Measurements from ENCODE around the gene DNAH12. TPM values are rescaled to one million over a fixed set of nuclear protein-coding genes. Genes with fewer than 3 reads are reported as not detected.

The DNAH12 gene
- total and polyA plus RNA-seq, 9 of the 15 experiments (the other 6 are each of a cell fraction or from before 2014, with no cell fraction given), result 0.01 to 0.04 (median 0.01) TPM; not detected in 5

DNA sequence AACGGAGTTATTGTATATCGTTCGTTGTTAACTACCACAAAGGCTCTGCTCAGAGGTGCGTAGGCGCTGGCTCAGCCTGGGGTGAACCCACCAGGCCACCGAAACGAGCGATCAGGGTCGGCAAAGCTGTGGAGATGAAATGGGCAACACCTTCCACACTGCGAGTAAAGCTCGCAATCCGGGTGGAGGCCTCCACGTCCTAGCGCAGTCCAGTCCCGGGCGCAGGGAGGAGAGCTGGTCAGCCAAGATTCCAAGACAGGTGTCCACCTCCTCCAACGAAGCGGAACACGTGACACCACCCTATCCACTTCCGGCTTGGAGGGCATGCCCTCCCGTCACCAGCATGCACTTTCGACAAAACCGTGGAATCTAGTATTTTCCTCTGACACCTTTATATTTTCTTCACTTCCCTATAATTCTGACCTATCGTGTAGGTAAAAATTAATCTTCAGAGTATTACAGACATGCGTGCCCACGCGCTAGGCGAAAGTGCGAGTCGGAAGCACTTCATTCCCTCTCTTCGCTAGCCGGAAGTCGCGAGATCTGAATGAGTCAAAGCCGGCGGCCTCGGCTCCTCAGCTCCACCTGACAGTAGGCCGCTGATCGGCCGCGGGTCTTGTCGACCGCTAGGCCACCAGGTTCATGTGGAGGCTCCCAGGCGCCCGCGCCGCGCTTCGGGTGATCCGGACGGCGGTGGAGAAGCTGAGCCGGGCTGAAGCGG lies 11.8 kb upstream of the DNAH12 start, which contains the start of gene PDE12 (continued):
- no peak for TF ChIP-seq RBM39 (optimal IDR thresholded peaks at IDR 0.05; ENCODE audit: low read depth, low read length)
- TF ChIP-seq, protein P1, sequence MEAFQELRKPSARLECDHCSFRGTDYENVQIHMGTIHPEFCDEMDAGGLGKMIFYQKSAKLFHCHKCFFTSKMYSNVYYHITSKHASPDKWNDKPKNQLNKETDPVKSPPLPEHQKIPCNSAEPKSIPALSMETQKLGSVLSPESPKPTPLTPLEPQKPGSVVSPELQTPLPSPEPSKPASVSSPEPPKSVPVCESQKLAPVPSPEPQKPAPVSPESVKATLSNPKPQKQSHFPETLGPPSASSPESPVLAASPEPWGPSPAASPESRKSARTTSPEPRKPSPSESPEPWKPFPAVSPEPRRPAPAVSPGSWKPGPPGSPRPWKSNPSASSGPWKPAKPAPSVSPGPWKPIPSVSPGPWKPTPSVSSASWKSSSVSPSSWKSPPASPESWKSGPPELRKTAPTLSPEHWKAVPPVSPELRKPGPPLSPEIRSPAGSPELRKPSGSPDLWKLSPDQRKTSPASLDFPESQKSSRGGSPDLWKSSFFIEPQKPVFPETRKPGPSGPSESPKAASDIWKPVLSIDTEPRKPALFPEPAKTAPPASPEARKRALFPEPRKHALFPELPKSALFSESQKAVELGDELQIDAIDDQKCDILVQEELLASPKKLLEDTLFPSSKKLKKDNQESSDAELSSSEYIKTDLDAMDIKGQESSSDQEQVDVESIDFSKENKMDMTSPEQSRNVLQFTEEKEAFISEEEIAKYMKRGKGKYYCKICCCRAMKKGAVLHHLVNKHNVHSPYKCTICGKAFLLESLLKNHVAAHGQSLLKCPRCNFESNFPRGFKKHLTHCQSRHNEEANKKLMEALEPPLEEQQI (IDR thresholded peaks at IDR 0.05), result peak; percentile 94
- TF ChIP-seq ZFX (CRISPR knock-in tag; IDR thresholded peaks at IDR 0.05), result peak; percentile 99
- TF ChIP-seq, protein P2, sequence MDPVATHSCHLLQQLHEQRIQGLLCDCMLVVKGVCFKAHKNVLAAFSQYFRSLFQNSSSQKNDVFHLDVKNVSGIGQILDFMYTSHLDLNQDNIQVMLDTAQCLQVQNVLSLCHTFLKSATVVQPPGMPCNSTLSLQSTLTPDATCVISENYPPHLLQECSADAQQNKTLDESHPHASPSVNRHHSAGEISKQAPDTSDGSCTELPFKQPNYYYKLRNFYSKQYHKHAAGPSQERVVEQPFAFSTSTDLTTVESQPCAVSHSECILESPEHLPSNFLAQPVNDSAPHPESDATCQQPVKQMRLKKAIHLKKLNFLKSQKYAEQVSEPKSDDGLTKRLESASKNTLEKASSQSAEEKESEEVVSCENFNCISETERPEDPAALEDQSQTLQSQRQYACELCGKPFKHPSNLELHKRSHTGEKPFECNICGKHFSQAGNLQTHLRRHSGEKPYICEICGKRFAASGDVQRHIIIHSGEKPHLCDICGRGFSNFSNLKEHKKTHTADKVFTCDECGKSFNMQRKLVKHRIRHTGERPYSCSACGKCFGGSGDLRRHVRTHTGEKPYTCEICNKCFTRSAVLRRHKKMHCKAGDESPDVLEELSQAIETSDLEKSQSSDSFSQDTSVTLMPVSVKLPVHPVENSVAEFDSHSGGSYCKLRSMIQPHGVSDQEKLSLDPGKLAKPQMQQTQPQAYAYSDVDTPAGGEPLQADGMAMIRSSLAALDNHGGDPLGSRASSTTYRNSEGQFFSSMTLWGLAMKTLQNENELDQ (CRISPR knock-in tag; IDR thresholded peaks at IDR 0.05; ENCODE audit: borderline replicate concordance), result 0 out of 2 replicates have a peak, but pooled peaks have one; percentile 29
- TF ChIP-seq PHF8 (IDR thresholded peaks at IDR 0.05; ENCODE audit: borderline replicate concordance, low read length), result peak; percentile 98
- TF ChIP-seq GTF2F1 (IDR thresholded peaks at IDR 0.05; ENCODE audit: low read depth, low read length), result 0 out of 2 replicates have a peak, but pooled peaks have one; percentile 31
- peak; percentile 90 for TF ChIP-seq SUPT5H (IDR thresholded peaks at IDR 0.05)
- TF ChIP-seq ESRRB (CRISPR knock-in tag; IDR thresholded peaks at IDR 0.05; ENCODE audit: borderline replicate concordance), result no peak
- TF ChIP-seq TBL1XR1 (IDR thresholded peaks at IDR 0.05; ENCODE audit: low read length in 2 of 2), result peak in 1 of 2 experiments; percentile 61; a peak in 2 of 4 replicates
- peak in 1 of 2 experiments; percentile 70; a peak in 2 of 4 replicates for TF ChIP-seq CSDE1 (IDR thresholded peaks at IDR 0.05)
- 0 out of 2 replicates have a peak, but pooled peaks have one; percentile 32 for TF ChIP-seq PTRF (tag; IDR thresholded peaks at IDR 0.05)
- TF ChIP-seq, protein P3, sequence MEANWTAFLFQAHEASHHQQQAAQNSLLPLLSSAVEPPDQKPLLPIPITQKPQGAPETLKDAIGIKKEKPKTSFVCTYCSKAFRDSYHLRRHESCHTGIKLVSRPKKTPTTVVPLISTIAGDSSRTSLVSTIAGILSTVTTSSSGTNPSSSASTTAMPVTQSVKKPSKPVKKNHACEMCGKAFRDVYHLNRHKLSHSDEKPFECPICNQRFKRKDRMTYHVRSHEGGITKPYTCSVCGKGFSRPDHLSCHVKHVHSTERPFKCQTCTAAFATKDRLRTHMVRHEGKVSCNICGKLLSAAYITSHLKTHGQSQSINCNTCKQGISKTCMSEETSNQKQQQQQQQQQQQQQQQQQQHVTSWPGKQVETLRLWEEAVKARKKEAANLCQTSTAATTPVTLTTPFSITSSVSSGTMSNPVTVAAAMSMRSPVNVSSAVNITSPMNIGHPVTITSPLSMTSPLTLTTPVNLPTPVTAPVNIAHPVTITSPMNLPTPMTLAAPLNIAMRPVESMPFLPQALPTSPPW (CRISPR knock-in tag; IDR thresholded peaks at IDR 0.05), result peak; percentile 58; the same call in 1 of the 2 replicates
- TF ChIP-seq NFRKB (IDR thresholded peaks at IDR 0.05; ENCODE audit: low read depth), result peak; percentile 76; the same call in 1 of the 2 replicates
- TF ChIP-seq ILK (tag; IDR thresholded peaks at IDR 0.05; ENCODE audit: borderline replicate concordance, low read depth), result 0 out of 2 replicates have a peak, but pooled peaks have one; percentile 21
